Esophagus muscularis mucosa (tissue), 3 donors: ENCODE measurements around the gene GPD1L.

ENCODE experiments used
- POLR2A ChIP-seq: fragments of 450-650 bp; IDR thresholded peaks from one replicate; pipeline ENCODE4 v1.6.1; 2017; ENCODE audit warnings: antibody characterized with exemption, moderate library complexity, mild to moderate bottlenecking, low read depth
- POLR2AphosphoS5 ChIP-seq, 2 donors: sonication (generic); formaldehyde crosslinking; IDR thresholded peaks; one replicate each; pipeline ENCODE4 v1.6.1; 2017; ENCODE audit warnings: antibody characterized with exemption in 2 of 2
- TF ChIP-seq, protein P1 (sequence below), 3 experiments: fragments of 200-600 bp in 2 of 3; fragments of 450-650 bp in 1 of 3; sonication (generic) in 2 of 3; IDR thresholded peaks; one replicate each; pipeline ENCODE4 v1.5.1; 2017 to 2019; ENCODE audit warnings: antibody characterized with exemption in 3 of 3, mild to moderate bottlenecking in 2 of 3, moderate library complexity in 1 of 3

DNA sequence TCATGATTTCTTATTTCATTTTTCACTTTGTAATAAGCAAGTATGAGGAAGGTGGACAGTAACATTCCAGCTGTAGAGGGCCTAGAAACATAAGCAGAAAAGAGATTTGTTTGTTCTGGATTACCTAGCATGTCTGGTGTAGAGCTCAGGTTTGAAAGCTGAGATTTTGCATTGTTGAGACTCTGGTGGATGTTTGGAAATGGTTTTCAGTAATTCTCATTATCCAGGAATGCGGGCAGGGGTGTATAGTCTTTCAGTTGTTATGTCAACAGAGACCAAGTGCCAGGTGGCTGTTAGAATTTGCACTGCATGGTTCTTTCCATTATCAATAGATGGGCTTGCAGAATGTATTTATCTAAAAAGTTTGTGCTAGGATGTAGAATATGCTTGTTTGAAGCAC lies 10.9 kb downstream of the GPD1L start:
- TF ChIP-seq, protein P1, sequence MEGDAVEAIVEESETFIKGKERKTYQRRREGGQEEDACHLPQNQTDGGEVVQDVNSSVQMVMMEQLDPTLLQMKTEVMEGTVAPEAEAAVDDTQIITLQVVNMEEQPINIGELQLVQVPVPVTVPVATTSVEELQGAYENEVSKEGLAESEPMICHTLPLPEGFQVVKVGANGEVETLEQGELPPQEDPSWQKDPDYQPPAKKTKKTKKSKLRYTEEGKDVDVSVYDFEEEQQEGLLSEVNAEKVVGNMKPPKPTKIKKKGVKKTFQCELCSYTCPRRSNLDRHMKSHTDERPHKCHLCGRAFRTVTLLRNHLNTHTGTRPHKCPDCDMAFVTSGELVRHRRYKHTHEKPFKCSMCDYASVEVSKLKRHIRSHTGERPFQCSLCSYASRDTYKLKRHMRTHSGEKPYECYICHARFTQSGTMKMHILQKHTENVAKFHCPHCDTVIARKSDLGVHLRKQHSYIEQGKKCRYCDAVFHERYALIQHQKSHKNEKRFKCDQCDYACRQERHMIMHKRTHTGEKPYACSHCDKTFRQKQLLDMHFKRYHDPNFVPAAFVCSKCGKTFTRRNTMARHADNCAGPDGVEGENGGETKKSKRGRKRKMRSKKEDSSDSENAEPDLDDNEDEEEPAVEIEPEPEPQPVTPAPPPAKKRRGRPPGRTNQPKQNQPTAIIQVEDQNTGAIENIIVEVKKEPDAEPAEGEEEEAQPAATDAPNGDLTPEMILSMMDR (IDR thresholded peaks at IDR 0.05), result no peak
- TF ChIP-seq POLR2AphosphoS5 (IDR thresholded peaks at IDR 0.05), result no peak
- no peak for TF ChIP-seq POLR2A
